Ectodermal cell (in vitro differentiated cells): Measurements from ENCODE around the gene DNAJB5. TPM values are rescaled to one million over a fixed set of nuclear protein-coding genes. Genes with fewer than 3 reads are reported as not detected.
"Not testable (repeated sequence)": the region's sequence is repeated elsewhere in the genome, so short reads cannot be mapped to it uniquely, and the experiment has no call there.

Experiments used
- H3K27ac ChIP-seq: 2 replicates; pipeline ENCODE4 v1.7.0; 2013; ENCODE audit warnings: mild to moderate bottlenecking, low read depth, low read length; ENCODE audit not compliant: insufficient read depth, poor library complexity, severe bottlenecking
- H3K27me3 ChIP-seq: 2 replicates; pipeline ENCODE4 v1.7.0; 2013; ENCODE audit warnings: mild to moderate bottlenecking, low read length; ENCODE audit not compliant: insufficient read depth, control insufficient read depth, poor library complexity, severe bottlenecking
- H3K36me3 ChIP-seq: one replicate; pipeline ENCODE4 v1.7.0; 2013; ENCODE audit warnings: low read length; ENCODE audit not compliant: control insufficient read depth, insufficient read depth
- H3K4me1 ChIP-seq: one replicate; pipeline ENCODE4 v1.7.0; 2013; ENCODE audit warnings: low read length; ENCODE audit not compliant: control insufficient read depth, insufficient read depth
- H3K4me3 ChIP-seq: 2 replicates; pipeline ENCODE4 v1.7.0; 2013; ENCODE audit warnings: low read depth, low read length, control low read depth; ENCODE audit not compliant: insufficient read depth
- H3K9me3 ChIP-seq: 2 replicates; pipeline ENCODE4 v1.7.0; 2013; ENCODE audit warnings: mild to moderate bottlenecking, low read length, moderate library complexity; ENCODE audit not compliant: control insufficient read depth
- WGBS, 2 experiments: methylation state at CpG; one replicate each; pipeline ENCODE4 v1.1.7; 2013; ENCODE audit warnings: missing lambda C conversion rate in 2 of 2; 5-methylcytosine and 5-hydroxymethylcytosine counted together
- polyA plus RNA-seq, 4 experiments: library from polyadenylated mRNA; stranded (reverse); fragments of 50-300 nt; gene quantifications; one replicate each; pipeline ENCODE4 v1.2.3, GENCODE V29; 2013

The DNAJB5 gene
- 41.8 TPM for polyA plus RNA-seq (2013, experiment 1 of 4)
- 29.6 TPM for polyA plus RNA-seq (2013, experiment 2 of 4)
- 29.1 TPM for polyA plus RNA-seq (2013, experiment 3 of 4)
- polyA plus RNA-seq (2013, experiment 4 of 4), result 31.3 TPM

DNA sequence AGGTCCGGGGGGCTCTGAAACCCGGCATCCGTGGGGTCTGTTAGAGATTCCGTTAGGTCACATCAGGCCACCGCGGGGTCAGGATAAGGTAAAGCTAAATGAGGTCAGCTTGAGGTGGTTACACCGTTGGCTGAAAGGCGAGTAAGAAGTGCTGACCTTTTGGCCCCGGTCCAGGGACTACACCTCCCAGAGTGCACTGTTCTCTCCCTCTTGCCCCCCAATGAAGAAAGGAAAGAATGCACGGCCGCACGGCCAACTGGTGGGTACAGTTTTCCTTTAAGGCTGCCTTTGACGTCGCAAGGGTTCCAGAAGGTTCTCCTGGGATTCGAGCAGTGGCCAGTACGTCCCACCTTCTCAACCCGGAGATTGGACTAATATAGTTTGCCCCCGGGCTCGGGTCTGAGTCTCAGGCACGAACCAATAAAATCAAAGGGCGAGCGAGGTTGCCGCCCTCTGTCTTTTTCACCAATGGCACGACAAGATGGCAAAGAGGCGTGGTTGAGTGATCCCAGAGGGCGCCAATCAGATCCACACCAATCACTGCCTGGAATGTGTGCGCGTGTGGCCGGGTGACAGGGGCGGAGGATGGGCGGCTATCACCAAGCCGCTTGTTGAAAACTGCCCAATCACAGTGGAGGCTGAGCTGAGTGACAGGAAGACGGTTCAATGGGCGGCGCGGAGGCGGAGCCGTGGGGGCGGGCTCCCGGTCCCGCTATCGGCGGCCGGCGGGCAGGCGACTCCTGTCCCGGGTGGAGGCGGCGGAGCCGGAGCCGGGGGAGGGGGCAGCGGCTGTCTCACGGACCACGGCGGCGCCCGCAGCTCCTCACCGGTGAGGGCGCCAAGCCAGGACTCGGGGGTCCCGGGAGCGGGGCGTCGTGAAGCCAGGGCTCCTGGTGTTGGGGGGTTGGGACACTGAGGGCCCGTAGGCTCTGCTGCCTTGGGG lies at the start of gene DNAJB5:
Gene DNAJB5, plus strand, starts transcription at position 743 of the 943 bp plus-strand sequence. CDS start 886 bp downstream, outside the sequence.
- Histone ChIP-seq H3K9me3 (no peaks in the 10 kb centered on the region), H3K36me3 (no peaks in the 10 kb centered on the region), H3K4me1 (peaks cover 45% of the 10 kb centered on the region), H3K27me3 (no peaks in the 10 kb centered on the region), H3K4me3 (peak within 1 kb of the TSS; percentile 65), H3K27ac (peak within 1 kb of the TSS; percentile 91)
- WGBS, 2 experiments, result 0 to 1% methylated on average over 65 of the region's 65 CpGs

GRCh38 chr9:34939989-34940388 lies 49.6 kb upstream of the DNAJB5 start:
- not testable (repeated sequence) for H3K4me3 ChIP-seq, H3K27ac ChIP-seq, H3K27me3 ChIP-seq, H3K9me3 ChIP-seq, H3K4me1 ChIP-seq, H3K36me3 ChIP-seq

DNA sequence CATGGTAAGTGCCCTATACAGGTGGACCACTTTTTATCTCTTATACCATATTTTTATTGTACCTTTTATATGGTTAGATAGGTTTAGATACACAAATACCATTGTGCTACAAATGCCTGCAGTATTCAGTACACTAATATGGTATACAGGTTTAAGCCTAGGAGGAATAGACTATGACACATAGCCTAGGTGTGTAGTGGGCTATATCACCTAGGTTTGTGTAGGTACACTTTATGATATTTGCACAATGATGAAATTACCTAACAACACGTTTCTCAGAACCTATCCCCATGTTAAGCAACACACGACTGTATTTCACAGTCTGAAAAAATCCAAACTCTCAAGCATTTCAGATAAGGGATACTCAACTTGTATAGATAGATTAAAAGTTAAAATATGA lies 41.1 kb upstream of the DNAJB5 start:
- Histone ChIP-seq H3K4me3 (no peak overlapping the region), H3K36me3 (no peaks in the 10 kb centered on the region), H3K27me3 (no peaks in the 10 kb centered on the region), H3K27ac (no peak overlapping the region), H3K4me1 (no peaks in the 10 kb centered on the region), H3K9me3 (no peaks in the 10 kb centered on the region)
- WGBS, 2 experiments, result 90% methylated on average over 2 of the region's 2 CpGs; no CpG with 5 or more reads in 1 of the 2 experiments

- 78 to 92% methylated on average over 2 of the region's 2 CpGs for WGBS, 2 experiments
Observed at GRCh38 chr9:34954225-34954624, 35.3 kb upstream of the DNAJB5 start.

DNA sequence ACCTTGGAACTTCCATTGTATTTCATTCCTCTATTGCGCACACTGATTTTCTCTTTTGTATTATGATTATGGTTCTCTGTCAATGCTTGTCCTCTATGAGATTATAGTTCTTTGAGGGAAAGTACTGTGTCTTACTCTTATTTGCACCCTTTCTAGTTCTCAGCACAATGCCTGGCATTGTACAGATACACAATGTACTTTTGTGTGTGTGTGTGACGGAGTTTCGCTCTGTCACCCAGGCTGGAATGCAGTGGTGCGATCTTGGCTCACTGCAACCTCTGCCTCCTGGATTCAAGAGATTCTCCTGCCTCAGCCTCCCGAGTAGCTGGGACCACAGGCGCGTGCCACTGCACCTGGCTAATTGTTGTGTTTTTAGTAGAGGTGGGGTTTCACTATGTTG lies 33.5 kb upstream of the DNAJB5 start:
- not testable (repeated sequence) for H3K4me3 ChIP-seq, H3K36me3 ChIP-seq
- 89 to 93% methylated on average over 6 of the region's 7 CpGs for WGBS, 2 experiments

More at GRCh38 chr9:34954225-34954624, 35.3 kb upstream of the DNAJB5 start:
- Histone ChIP-seq H3K4me1 (peaks cover 8% of the 10 kb centered on the region), H3K36me3 (no peaks in the 10 kb centered on the region), H3K27me3 (peaks cover 31% of the 10 kb centered on the region), H3K4me3 (no peak overlapping the region), H3K9me3 (no peaks in the 10 kb centered on the region), H3K27ac (no peak overlapping the region)

DNA sequence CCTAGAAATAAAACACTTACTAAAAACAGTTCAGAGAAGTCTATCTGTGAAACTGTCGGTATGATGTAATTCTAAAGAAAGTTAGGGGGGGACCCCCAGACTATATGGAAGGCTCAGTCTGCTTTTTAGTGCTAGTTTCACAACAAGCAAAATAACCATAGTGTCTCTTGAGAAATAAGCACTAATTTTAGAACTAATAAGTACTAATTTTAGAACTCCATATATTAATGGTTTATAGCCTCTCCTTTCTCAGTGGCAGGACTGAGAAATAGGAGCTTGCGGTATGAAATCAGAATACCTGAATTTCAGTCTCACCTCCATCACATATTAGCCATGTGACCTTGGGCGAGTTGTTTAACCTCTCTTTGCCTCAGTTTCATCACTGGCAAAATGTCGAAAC lies 32.9 kb upstream of the DNAJB5 start:
- WGBS, 2 experiments, result 87 to 90% methylated on average over 2 to 4 of the region's 4 CpGs
- Histone ChIP-seq H3K27me3 (peaks cover 45% of the 10 kb centered on the region), H3K36me3 (no peaks in the 10 kb centered on the region)

More for the DNA sequence above, 33.5 kb upstream of the DNAJB5 start:
- H3K27me3 ChIP-seq, result peaks cover 45% of the 10 kb centered on the region
- not testable (repeated sequence) for H3K27ac ChIP-seq, H3K9me3 ChIP-seq, H3K4me1 ChIP-seq

GRCh38 chr9:34957492-34958410 lies 31.8 kb upstream of the DNAJB5 start, which contains the start of gene PHF24:
Gene PHF24, plus strand, starts transcription at chr9:34958285. Its CDS starts 13,014 bp downstream, at chr9:34971299.
- H3K4me3 ChIP-seq, result peak within 1 kb of the TSS; percentile 38
- WGBS, 2 experiments, result 1% methylated on average over 116 of the region's 116 CpGs
- H3K36me3 ChIP-seq, result no peaks in the 10 kb centered on the region
- H3K4me1 ChIP-seq, result peaks cover 13% of the 10 kb centered on the region
- H3K9me3 ChIP-seq, result no peaks in the 10 kb centered on the region
- peaks cover 45% of the 10 kb centered on the region for H3K27me3 ChIP-seq
- no peak within 1 kb of the TSS for H3K27ac ChIP-seq

More for the DNA sequence above, 32.9 kb upstream of the DNAJB5 start:
- Histone ChIP-seq H3K4me1 (peaks cover 8% of the 10 kb centered on the region), H3K27ac (no peak overlapping the region), H3K9me3 (no peaks in the 10 kb centered on the region), H3K4me3 (no peak overlapping the region)

DNA sequence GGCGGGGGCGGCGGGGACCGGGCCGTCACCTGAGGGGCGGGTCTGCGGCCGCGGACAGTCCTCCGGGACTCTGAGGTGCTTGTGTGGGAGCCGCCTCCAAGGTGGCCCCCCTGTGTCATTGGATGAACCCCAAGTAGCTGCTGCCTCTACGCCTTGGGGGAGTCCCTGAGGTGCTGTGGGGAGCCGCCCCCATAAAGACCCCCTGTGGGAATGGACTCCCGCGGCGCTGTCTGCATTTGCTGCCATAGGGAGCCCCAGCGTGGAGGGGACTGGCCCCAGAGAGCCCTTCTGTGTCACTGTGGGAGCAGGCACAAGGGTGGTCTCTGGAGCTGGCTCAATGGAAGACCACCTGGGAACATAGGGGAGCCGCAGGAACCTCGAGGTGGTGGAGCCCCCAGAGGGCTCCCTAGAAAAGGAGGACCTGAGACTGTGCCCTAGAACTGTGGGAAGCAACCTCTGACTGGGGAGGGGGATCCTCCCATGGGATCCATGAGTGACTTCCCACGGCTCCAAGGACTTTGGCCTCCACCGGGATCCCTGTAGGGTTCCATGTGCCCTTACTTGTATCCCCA lies 31.0 kb upstream of the DNAJB5 start:
- no peaks in the 10 kb centered on the region for H3K36me3 ChIP-seq
- H3K4me3 ChIP-seq, result peak overlapping the region; percentile 31
- WGBS, 2 experiments, result 16 to 19% methylated on average over 21 of the region's 21 CpGs
- peaks cover 45% of the 10 kb centered on the region for H3K27me3 ChIP-seq
- H3K27ac ChIP-seq, result no peak overlapping the region
- no peaks in the 10 kb centered on the region for H3K9me3 ChIP-seq
- peaks cover 15% of the 10 kb centered on the region for H3K4me1 ChIP-seq

DNA sequence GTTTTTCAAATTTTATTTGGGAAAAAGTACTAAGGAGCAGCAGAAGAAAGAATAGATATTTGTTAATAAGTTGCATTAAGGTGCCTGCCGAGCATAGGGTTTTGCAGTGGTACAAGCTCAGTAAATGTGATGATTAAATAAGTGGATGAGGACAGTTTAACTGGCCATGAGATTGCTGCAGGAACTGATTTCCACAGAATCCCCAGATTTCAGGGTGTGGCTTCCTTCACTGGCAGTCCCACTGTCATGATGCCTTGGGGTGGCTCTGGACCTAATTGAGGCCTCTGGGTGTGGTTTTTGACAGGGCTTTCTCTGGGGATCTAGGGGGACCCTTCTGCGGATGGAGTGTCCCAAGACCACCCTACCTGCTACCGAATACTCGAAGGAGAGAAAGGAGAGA lies 30.1 kb upstream of the DNAJB5 start:
- Histone ChIP-seq H3K9me3 (no peaks in the 10 kb centered on the region), H3K27me3 (peaks cover 45% of the 10 kb centered on the region), H3K27ac (no peak overlapping the region), H3K4me3 (no peak overlapping the region), H3K4me1 (peaks cover 15% of the 10 kb centered on the region), H3K36me3 (no peaks in the 10 kb centered on the region)
- 90 to 96% methylated on average over 4 of the region's 4 CpGs for WGBS, 2 experiments
